C1 segment of cervical spinal cord (tissue), 14 donors: ENCODE results near the gene COL6A2.
"Not testable (repeated sequence)": the region's sequence is repeated elsewhere in the genome, so short reads cannot be mapped to it uniquely, and the experiment has no call there.

Experiments
- DNase-seq, 14 donors: peaks; one replicate each; lab custom pipeline; 2025; lab: John Stamatoyannopoulos, UW

The COL6A2 gene

DNA sequence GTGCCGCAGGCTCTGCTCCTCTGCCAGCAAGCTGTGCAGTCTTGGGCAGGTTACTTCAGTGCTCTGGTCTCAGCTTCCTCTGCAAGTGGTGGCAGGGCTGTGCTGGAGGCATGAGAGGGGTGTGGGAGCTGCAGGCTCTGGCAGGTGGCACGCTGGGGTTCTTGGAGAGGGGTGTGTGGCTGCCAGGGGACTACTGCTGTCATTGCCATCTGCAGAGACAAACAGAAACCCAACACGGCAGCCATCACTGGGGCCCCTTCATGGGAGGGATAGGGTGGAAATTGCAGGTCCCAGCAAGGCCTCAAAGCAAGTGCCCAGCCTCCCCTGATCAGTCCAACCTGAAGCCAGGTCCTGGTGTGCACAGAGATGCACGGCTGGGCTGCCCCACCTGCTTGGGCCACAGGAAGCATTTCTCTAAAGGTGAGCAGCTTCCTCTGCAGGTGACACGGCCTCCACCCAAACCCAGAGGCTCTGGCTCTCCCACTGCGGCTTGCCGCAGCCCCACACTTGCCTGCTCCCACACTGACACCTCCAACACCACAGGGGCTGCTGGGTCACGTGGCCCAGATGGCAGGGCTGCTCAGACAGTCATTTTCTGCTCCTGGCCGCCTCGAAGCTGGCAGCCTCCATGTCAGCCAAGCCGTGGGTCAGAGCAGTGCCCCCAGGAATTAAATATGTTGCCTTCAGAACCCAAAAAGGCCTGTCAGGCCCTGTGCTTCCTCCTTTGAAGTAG lies 4.1 kb upstream of the COL6A2 start:
- no peak for DNase-seq

DNA sequence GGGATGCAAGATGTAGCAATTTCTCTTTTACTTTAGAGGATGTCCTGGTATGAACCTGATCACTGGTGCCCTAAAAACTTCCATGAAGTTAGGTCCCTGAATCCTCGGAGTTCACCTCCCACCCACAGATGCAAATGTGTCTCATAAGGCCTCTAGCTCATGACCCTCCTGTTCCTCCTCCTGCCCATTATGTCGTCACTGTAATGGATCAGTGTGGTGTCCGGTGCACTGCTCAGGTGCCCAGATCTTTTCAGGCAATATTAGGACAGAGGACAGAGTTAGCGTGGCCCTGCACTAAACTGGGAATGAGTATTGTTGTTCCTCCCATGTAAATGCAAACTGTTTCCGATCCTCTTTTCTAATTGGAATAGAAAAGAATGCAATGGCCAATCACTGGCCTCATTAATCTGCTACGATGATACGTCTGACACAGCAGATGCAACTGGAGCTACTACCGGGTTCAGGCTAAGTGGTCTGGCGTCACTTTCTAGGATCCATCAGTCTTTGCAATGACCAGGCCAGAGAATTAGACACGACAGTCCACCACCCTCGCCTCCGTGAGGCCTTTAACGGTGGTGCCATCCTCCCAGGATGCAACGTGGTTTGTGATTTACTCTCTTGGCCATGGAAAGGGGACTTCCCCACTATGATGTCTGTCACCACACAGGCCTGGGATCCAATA lies 3.4 kb upstream of the COL6A2 start:
- DNase-seq, result no peak

DNA sequence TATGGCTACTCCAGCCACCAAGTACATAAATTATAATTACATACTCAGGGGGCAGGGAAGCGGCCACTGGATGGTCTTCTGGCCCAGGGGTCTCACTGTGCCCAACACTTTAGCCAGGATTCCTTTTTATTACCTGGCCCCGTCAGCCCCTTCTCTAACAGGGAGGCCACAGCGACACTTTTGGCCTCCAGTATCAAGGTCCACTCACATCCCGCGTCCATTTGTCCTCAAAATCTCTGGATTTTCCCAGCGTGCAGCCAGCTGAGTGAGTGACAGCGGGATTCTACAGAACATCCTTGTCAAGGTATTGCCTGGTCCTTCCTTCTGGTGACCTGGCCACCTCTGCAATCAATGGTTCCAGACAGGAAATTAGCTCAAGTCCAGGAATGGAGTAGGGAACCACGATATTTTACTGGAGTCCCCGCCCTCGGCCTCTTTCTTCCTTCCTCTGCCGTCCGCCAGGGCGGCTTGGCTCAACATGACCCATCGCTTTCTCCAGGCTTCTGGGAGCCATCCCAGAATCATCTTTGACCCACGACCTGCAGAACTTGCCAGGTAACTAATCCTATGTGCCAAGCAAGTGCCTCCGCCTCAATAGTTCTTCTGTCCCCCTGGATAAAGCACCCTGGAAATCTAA lies 2.7 kb upstream of the COL6A2 start:
- no peak for DNase-seq

DNA sequence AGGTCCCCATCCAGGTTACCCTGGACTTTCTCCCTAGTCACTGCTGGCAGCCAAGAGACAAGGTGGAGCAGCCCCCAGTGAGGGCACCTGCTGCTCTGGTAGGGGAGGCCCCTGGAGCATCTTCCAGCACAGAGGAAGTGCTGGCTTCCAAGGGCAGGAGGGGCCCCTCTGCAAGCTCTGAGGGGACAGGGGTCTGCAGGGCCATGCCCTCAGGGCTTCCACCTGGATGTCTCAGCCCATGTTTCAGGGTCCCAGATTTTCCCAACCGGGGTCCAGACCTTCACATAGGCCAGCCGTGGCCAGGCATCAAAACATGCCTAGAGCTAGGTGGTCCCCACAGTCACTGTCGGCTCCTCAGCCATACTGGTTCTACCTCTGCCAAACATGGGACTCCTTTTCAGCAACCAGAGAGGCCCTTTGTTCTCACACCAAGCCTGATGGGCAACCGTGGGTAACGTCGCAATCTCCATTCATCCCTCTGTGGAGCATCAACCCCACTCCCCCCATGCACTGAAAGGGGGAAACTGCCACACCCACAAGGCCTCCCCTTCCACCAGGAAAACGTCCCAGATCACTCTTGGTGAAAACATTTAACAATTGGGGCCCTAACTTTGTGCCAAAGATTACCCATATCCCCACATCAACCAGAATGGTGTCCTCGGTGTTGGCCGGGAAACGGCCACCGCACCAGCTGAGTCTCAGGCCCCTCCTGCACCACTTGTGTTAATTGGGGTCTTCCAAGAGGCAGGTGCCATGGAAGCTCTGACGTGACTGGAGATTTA lies 1.9 kb upstream of the COL6A2 start:
- no peak for DNase-seq

DNA sequence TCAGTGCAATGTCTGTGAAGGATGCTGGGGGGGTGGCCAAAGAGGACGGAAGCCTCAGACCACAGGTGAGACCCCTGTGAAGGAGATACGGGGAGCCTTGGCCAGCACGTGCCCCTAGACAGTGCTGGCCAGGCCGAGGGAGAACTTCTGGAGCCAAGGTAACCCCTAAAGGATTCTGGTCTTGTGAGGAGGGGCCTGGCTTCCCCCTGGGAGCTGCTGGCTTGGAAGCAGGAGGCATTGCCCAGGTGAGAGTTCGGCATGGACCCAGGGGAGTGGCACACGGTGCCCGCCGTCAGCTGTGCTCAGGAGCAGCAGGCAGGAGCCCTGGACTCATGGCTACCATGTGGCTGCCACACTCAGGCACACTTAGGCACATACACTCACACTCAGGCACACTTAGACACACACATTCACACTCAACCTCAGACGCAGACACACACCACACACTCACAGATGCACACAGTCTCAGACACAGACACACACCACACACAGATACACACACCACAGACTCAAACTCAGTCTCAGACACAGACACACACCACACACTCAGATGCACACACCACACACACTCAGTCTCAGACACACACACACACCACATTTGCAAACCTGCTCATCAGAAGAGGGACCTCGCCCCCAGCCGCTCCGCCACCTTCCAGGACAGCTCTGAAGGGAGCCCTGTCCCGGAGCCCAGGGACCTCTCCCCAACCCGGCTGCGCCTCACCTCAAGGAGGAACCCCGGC lies 1.1 kb upstream of the COL6A2 start:
- DNase-seq, result no peak

DNA sequence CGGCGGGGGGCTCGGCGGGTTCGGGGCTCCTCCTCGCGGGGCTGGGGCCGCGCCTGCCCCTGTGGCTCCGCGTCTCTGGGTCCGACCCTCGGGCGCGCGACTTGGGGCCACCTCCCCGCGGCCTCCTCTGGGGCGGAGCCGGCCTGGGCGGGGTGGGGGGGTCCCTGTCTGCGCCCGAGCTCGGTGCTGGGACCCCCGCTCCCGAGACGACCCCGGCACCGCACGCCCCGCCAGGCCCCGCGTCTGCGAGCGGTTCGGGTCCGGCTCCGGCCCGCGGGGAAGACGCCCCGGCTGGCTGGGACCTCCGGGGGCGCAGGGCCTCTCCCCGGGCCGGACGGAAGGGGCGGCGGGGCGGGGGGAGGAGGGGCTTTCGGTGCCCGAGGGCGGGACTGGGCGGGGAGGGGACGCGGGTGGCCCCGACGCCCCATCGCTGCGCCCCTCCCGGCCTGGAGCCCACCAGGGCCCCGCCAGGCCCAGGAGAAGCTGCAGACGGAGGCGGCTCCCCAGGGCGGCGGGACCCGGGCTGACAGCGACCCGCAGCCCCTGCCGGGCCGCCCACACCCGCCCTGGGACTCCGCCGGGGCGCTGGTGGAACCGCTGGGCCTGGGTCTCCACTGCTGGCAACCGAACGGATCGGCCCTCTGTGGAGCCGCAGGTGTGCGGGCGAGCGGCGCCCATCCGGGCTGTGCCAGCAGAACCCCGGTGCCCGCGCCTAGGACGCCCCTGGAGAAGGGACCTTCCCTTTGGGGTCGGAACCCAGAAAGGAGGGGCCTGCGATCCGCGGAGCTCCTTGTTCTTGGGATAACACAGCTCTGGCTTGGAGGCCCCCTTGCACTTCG lies 610 bp downstream of the COL6A2 start:
- no peak for DNase-seq

DNA sequence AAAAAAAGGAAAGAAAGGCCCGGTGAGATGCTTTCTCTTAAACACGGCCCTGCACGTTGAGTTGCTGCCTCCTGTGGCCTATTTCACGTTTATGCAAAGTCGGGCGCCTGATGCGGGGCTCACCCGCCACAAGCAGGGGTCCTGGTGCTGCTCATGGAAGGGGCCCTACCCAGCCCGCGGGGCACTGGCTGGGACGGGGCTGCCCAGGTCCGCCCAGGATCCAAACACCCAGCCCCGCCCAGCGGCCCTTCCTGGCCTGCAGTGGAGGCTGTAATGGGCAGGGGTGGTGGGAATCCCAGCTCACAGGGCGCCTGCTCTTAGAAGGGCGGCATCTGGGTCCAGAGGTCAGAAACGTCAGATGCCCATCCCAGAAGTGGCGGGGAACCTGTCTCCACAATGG lies 1.6 kb downstream of the COL6A2 start:
- no peak for DNase-seq

DNA sequence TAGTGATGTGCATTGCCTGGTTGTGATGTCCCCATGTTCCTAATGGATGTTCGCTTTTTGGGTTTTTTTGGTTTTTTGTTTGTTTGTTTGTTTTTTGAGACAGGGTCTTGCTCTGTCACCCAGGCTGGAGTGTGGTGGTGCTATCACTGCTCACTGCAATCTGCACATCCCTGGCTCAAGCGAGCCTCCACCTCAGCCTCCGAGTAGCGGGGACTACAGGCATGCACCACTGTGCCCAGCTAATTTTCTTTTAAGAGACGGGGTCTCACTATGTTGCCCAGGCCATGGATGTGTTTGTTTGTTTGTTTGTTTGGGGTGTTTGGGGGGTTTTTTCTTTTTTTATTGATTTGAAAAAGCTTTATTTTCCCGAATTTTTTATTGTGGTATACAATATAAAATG lies 2.1 kb downstream of the COL6A2 start:
- no peak for DNase-seq

DNA sequence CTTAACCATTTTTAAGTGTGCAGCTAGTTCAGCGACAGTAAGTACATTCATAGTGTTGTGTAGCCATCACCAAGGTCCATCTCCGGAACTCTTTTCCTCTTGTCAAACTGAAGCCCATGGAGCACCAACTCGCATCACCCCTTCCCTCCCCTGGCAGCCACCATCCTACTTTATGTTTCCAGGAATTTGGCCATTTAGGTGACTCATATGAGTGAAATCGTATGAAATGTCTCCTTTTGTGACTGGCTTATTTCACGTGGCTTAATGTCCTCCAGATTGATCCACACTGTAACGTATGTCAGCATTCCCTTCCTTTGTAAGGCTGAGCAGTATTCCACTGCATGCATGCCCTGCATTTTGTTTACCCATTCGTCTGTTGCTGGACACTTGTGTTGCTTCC lies 2.5 kb downstream of the COL6A2 start:
- DNase-seq, result no peak

DNA sequence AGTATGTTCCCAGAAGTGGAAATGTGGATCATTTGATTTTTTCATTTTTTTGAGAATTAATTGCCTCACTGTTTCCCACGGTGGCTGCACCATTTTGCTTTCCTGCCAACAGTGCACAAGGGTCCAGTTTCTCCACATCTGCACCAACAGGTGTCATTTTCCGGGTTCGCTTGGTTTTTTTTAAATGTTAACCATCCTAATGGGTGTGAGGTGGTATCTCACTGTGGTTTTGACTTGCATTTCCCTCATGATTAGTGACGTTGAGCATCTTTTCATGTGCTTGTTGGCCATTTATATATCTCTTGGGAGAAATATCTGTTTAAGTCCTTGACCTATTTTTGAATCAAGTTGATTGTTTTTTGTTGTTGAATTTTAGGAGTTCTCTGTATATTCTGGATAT lies 3.0 kb downstream of the COL6A2 start:
- no peak for DNase-seq

DNA sequence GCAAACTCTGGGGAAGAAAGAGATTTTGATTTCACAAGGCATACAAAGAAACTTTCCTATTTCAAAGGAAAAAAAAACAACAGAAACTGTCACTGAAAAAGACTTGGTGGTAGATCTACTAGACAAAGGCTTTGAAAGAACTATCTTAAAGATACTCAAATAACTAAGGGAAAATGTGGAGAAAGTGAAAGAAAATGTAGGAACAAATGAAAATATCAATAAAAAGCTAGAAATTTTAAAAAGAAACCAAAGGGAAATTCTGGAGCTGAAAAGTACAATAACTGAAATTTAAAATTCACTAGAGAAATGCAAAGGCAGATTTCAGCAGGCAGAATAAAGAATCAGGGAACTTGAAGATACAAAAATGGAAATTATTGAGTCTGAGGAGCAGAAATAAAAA lies 6.2 kb downstream of the COL6A2 start:
- DNase-seq, result no peak

DNA sequence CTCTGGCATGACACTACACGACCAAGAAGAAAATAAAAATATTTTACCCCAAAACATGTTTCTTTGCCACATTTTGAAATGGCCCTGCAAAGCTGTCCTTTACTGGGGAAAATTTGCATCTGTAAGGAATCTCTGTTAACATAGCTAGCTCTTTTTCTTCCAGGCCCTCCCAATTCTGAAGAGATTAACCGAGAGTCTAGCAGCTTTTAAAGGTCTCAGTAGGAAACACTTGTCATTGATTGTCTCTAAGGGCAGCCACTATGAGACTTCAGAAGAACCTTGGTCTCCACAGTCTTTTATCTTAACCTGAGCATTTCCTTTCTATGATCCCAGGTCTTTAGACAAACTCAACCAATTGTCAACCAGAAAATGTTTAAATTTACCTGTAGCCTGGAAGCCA lies 9.5 kb downstream of the COL6A2 start:
- DNase-seq, result not testable (repeated sequence)

DNA sequence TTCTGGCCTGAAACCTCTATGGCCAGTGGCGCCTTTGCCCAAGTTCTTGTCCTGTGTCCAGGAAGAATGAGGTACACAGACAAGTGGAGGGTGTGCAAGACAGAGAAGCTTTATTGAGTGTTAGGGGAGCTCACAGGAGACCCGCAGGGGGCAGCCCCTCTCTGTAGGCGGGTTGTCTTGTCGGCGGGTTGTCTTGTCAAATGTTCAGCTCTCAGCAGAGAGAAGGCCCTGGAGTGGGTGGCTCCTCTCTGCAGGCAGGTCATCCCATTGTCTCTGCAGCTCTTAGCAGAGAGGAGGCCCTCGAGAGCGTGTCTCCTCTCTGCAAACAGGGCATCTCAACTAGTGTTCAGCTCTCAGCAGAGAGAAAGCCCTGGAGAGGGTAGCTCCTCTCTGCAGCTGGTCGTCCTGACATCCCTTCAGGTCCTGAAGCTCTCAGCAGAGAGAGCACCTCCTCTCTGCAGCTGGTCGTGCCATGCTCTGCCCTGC lies 11.0 kb downstream of the COL6A2 start:
- DNase-seq, result no peak

DNA sequence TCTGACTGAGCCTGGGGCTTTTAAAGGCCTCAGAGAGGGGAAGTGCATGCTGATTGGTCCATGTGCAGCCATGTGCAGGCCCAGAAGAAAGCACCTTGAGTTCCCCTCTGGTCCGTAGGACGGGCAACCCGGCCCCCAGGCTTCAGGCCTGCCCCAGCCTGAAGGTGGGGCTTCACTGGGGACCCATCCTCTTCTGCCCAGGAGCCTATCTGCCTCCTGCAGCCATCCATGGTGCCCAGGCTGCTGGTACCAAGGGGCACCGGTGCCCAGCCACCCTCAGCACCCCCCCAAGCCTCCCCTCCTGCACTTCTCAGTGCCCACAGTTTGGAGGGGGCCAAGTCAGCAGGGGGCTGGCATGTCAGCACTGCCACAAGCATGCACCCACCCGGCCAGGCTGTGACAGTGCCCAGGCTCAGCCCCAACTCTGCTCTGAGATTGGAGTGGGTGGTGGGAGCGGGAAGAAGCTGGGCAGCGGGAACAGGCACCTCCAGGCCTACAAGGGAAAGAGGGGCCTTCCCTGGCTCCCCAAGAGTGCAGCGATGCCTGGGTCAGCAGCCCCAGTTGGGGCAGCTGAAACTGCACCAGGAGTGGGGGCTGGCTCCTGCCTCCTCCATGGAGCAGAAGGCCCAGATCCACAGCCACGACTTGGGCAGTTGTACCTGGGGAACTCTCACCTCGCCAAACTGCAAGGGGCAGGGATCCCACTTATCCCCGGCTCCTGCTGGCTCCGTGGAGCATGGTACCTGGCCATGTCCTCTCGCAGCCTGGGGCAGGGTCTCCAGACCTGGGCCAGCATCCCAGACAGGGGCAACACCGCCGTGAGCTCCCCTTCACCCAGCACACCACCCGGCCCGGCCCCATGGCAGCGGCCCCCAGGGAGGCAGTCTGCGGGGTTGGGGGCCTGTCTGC lies 11.7 kb downstream of the COL6A2 start:
- no peak for DNase-seq

DNA sequence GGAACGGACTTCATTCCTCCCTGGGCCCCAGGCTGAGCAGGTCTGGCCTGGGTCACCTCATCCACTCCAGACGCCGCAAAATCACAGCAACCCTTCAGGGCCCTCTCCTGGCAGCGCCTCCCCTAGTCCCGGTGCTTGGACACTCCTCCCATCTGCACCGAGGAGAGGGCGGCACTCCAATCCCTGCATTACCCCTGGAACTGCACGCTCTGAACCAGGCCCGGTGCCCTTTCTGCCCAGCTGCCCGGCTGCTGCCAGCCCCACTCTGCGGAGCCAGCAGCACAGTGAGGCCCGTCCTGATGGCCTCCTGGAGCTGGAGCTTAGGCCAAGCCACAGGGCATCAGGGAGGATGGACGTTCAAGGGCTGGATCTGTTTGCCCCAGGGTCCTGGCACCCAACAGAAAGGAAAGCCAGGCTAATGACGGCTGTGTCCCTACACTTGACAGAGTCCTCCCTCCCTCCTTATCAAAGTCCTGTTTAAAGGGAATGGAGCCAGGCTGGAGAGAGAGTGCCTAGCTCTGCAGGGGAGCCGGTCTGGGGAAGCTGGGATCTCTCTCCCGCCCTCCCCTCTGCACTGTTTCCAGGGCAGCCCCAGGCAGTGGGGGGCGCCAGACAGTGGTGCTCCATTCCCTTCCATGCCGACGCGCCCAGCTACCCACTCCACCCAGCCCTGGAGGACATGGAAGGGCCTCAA lies 12.7 kb downstream of the COL6A2 start:
- peak in 2 of 14 donors; percentile 14 to 46 for DNase-seq

DNA sequence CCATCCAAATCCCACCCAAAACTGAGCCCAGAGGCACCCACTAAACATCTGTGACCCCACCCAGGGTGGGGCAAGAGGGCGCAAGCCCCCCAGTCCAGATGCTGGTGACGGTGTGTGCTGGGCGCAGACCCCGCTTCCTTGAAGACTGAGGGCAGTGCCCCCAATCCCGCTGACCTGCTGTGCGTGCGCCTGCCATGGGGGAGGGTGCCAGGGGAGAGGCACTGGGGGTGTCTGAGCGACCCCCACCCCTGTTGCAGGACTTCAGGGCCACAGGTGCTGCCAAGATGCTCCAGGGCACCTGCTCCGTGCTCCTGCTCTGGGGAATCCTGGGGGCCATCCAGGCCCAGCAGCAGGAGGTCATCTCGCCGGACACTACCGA lies 13.3 kb downstream of the COL6A2 start:
- DNase-seq, result no peak

DNA sequence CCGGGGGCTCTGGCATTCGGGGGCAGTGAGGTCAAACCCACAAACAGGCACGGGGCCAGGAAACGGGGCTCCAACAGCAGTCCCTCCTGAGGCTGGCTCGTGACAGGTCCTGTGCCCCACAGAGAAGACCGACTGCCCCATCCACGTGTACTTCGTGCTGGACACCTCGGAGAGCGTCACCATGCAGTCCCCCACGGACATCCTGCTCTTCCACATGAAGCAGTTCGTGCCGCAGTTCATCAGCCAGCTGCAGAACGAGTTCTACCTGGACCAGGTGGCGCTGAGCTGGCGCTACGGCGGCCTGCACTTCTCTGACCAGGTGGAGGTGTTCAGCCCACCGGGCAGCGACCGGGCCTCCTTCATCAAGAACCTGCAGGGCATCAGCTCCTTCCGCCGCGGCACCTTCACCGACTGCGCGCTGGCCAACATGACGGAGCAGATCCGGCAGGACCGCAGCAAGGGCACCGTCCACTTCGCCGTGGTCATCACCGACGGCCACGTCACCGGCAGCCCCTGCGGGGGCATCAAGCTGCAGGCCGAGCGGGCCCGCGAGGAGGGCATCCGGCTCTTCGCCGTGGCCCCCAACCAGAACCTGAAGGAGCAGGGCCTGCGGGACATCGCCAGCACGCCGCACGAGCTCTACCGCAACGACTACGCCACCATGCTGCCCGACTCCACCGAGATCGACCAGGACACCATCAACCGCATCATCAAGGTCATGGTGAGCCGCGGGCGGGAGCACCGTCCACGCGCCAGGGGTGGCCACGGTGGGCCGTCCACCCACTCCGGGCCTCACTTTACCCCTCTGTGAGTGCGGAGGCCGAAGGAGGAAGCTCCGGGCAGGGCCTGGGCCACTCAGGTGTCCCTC lies 14.2 kb downstream of the COL6A2 start:
- no peak for DNase-seq

DNA sequence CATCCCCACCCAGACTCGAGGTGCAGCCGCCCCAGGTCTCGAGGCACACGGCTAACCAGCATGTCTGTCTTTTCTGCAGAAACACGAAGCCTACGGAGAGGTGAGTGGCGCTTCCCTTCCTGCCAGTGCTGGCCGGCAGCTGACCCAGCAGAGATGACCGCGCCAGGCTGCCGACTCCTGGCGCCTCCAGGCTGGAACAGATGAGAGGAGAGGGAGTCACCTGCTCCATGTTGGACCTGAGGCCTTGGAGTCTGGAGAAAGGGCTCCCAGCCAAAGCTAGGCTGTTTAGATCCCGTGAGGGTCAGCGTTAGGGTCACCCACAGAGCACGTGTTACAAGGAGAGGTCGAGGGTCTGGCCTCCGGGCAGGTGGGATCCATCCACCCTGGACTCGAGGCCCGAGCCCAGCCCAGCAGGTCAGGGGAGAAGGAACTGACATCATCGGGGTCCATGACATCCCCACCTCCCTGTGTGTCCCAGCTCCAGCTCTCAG lies 14.9 kb downstream of the COL6A2 start:
- no peak for DNase-seq
